OCI-LY1 (cell line): ENCODE data around the gene KLHDC4.
"Not testable (repeated sequence)": the region's sequence is repeated elsewhere in the genome, so short reads cannot be mapped to it uniquely, and the experiment has no call there.

Experiments used
- H2AFZ ChIP-seq: fragments of 200-600 bp; sonication (generic), shearing (Covaris generic); 2 replicates; pipeline ENCODE4 v1.6.0; 2014; ENCODE audit warnings: antibody characterized with exemption, mild to moderate bottlenecking, low read length
- H3F3A ChIP-seq: fragments of 200-600 bp; sonication (generic), shearing (Covaris generic); 2 replicates; pipeline ENCODE4 v1.6.0; 2014; ENCODE audit warnings: mild to moderate bottlenecking, antibody characterized with exemption, low read length, moderate library complexity; ENCODE audit not compliant: insufficient read depth
- H3K27ac ChIP-seq: fragments of 200-600 bp; sonication (generic); 2 replicates; pipeline ENCODE4 v1.5.1; 2014; ENCODE audit warnings: low read length, mixed run types, mild to moderate bottlenecking, low read depth; ENCODE audit not compliant: poor library complexity, severe bottlenecking
- H3K27me3 ChIP-seq: fragments of 200-600 bp; sonication (generic); 2 replicates; pipeline ENCODE4 v1.6.0; 2014; ENCODE audit warnings: antibody characterized with exemption, mild to moderate bottlenecking, low read length, moderate library complexity; ENCODE audit not compliant: insufficient read depth
- H3K36me3 ChIP-seq: fragments of 200-600 bp; sonication (generic); 2 replicates; pipeline ENCODE4 v1.6.1; 2014; ENCODE audit warnings: mild to moderate bottlenecking, antibody characterized with exemption, low read length, moderate library complexity, mixed read lengths; ENCODE audit not compliant: insufficient read depth
- H3K4me1 ChIP-seq: fragments of 200-600 bp; sonication (generic); 2 replicates; pipeline ENCODE4 v1.5.1; 2014; ENCODE audit warnings: mild to moderate bottlenecking, low read length, moderate library complexity; ENCODE audit not compliant: insufficient read depth, severe bottlenecking
- H3K4me2 ChIP-seq: fragments of 200-600 bp; sonication (generic), shearing (Covaris generic); 2 replicates; pipeline ENCODE4 v1.6.1; 2014; ENCODE audit warnings: low read length
- H3K4me3 ChIP-seq: fragments of 200-600 bp; sonication (generic); 2 replicates; pipeline ENCODE4 v1.5.1; 2014; ENCODE audit warnings: low read length, low read depth, mild to moderate bottlenecking, mixed read lengths; ENCODE audit not compliant: poor library complexity, severe bottlenecking
- H3K79me2 ChIP-seq: fragments of 200-600 bp; shearing (Covaris generic); 2 replicates; pipeline ENCODE4 v1.6.1; 2016; ENCODE audit warnings: mixed run types, low read length, mixed read lengths; ENCODE audit not compliant: insufficient read depth
- H3K9ac ChIP-seq: fragments of 200-600 bp; sonication (generic), shearing (Covaris generic); 2 replicates; pipeline ENCODE4 v1.6.1; 2014; ENCODE audit warnings: mild to moderate bottlenecking, low read length, mixed read lengths
- H3K9me2 ChIP-seq: fragments of 200-600 bp; sonication (generic), shearing (Covaris generic); 2 replicates; pipeline ENCODE4 v1.6.1; 2014; ENCODE audit warnings: low read depth, mild to moderate bottlenecking, low read length, mixed read lengths
- H3K9me3 ChIP-seq: fragments of 200-600 bp; shearing (Covaris generic); 2 replicates; pipeline ENCODE4 v1.6.1; 2014; ENCODE audit warnings: low read length, mixed read lengths
- H4K20me1 ChIP-seq: fragments of 200-600 bp; sonication (generic), shearing (Covaris generic); 2 replicates; pipeline ENCODE4 v1.6.0; 2016; ENCODE audit warnings: mild to moderate bottlenecking, low read length; ENCODE audit not compliant: insufficient read depth
- EZH2 ChIP-seq: fragments of 200-600 bp; sonication (generic), shearing (Covaris generic); IDR thresholded peaks from 2 replicates; pipeline ENCODE4 v1.8.0; 2017; ENCODE audit warnings: borderline replicate concordance, mixed run types, mild to moderate bottlenecking, antibody characterized with exemption, low read length, moderate library complexity, mixed read lengths
- TF ChIP-seq, protein P1 (sequence below): fragments of 200-600 bp; sonication (generic), shearing (Covaris generic); IDR thresholded peaks from 2 replicates; pipeline ENCODE4 v1.5.1; 2017; ENCODE audit warnings: mild to moderate bottlenecking, antibody characterized with exemption, low read length, moderate library complexity, mixed read lengths

KLHDC4 gene

DNA sequence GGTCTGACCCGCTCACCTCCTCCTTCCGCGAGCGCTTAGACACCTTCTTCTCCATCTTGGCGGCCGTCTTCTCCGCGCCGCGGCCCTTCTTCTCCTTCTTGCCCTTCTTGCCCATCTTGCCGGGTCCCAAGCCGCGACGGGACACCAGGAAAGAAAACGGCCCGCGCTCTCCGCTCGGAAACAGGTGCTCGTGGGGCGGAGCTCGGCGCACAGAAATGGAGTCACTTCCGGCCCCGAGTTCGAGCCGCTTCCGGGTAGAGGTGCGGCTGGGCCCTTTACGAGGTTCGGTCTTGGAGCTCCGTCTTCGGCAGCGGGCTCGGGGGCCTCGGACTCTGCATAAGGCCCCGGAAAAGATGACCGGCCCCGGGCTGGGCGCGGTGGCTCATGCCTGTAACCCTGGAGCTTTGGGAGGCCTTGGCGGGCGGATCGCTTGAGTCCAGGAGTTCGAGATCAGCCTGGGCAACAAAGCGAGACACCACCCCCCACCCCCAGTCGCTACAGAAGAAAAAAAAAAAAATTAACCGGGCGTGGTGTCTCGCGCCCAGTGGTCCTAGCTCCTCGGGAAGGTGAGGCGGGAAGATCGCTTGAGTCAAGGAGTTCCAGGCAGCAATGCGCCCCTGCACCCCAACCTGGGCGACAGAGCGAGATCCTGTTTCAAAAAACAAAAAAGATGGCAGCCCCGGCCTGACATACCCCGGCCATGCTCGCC, at the start of gene KLHDC4:
Gene KLHDC4, minus strand, starts transcription at position 211 of the 709 bp plus-strand sequence. Its CDS starts 96 bp downstream, at position 115.
- Histone ChIP-seq H3K27me3 (no peaks in the 10 kb centered on the region), H4K20me1 (no peaks in the 10 kb centered on the region), H3F3A (no peaks in the 10 kb centered on the region), H3K9me2 (no peaks in the 10 kb centered on the region), H2AFZ (no peak within 1 kb of the TSS), H3K9ac (peak within 1 kb of the TSS; percentile 90), H3K79me2 (peaks cover 37% of the 10 kb centered on the region), H3K4me1 (peaks cover 69% of the 10 kb centered on the region), H3K27ac (peak within 1 kb of the TSS; percentile 85), H3K36me3 (peaks cover 30% of the 10 kb centered on the region), H3K9me3 (no peaks in the 10 kb centered on the region), H3K4me2 (peak within 1 kb of the TSS; percentile 69), H3K4me3 (peak within 1 kb of the TSS; percentile 90)
- TF ChIP-seq, protein P1, sequence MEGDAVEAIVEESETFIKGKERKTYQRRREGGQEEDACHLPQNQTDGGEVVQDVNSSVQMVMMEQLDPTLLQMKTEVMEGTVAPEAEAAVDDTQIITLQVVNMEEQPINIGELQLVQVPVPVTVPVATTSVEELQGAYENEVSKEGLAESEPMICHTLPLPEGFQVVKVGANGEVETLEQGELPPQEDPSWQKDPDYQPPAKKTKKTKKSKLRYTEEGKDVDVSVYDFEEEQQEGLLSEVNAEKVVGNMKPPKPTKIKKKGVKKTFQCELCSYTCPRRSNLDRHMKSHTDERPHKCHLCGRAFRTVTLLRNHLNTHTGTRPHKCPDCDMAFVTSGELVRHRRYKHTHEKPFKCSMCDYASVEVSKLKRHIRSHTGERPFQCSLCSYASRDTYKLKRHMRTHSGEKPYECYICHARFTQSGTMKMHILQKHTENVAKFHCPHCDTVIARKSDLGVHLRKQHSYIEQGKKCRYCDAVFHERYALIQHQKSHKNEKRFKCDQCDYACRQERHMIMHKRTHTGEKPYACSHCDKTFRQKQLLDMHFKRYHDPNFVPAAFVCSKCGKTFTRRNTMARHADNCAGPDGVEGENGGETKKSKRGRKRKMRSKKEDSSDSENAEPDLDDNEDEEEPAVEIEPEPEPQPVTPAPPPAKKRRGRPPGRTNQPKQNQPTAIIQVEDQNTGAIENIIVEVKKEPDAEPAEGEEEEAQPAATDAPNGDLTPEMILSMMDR = no peak
- no peak for TF ChIP-seq EZH2

DNA sequence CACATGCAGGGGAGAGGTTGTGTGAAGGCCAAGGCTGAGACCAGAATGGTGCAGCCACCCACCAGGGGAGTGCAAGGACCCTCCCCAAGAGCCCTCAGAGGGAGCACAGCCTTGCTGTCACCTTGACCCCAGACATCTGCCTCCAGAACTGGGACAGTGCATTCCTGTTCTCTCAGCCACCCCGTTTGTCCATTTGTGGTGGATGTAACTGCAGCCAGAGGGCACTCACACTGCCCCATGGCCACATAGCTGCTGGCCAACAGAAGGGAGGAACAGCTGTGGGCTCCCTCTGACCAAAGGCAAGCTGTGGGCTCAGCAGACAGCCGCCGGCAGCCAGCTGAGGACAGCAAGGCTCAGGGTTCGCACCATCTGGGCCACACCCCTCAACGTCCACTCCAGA, 49.8 kb upstream of the KLHDC4 start:
- Histone ChIP-seq H3K27ac (no peak overlapping the region), H4K20me1 (no peaks in the 10 kb centered on the region), H3K4me1 (peaks cover 16% of the 10 kb centered on the region), H2AFZ (no peak overlapping the region), H3K9me2 (no peaks in the 10 kb centered on the region), H3F3A (no peaks in the 10 kb centered on the region), H3K9me3 (peaks cover 13% of the 10 kb centered on the region), H3K4me3 (no peak overlapping the region), H3K9ac (no peak overlapping the region), H3K36me3 (no peaks in the 10 kb centered on the region; the same call in 1 of the 2 replicates), H3K27me3 (no peaks in the 10 kb centered on the region), H3K4me2 (no peak overlapping the region), H3K79me2 (no peaks in the 10 kb centered on the region)
- TF ChIP-seq, protein P1 = no peak
- no peak for TF ChIP-seq EZH2

DNA sequence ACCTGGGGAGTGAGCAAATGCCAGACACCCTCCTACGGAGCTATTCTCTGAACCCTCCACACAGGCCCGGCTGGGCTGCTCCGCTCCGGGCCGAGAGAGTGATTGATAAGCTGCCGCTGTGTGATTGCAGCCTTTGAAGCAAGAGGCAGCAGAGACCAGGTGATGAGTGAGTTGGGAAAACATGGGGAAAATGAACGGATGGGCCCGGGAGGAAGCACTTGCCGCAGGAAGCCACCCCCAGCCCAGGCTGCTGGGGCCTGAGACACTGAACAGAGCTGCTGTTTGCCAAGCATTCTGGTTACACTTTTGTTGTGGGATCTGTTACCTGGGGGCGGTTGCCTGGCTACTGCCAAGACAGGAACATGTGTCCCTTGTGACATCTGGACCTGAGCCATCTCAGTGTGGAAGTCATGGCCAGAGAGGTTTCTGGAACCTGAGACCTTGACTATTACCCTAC, 46.4 kb upstream of the KLHDC4 start:
- Histone ChIP-seq H3F3A (no peaks in the 10 kb centered on the region), H3K9me2 (no peaks in the 10 kb centered on the region), H2AFZ (no peak overlapping the region), H3K4me2 (no peak overlapping the region), H3K27me3 (no peaks in the 10 kb centered on the region), H4K20me1 (no peaks in the 10 kb centered on the region), H3K9me3 (peaks cover 4% of the 10 kb centered on the region), H3K27ac (peak overlapping the region; percentile 97), H3K4me3 (no peak overlapping the region), H3K79me2 (no peaks in the 10 kb centered on the region), H3K9ac (no peak overlapping the region), H3K4me1 (peaks cover 50% of the 10 kb centered on the region), H3K36me3 (no peaks in the 10 kb centered on the region)
- TF ChIP-seq EZH2 = no peak
- TF ChIP-seq, protein P1 = no peak

DNA sequence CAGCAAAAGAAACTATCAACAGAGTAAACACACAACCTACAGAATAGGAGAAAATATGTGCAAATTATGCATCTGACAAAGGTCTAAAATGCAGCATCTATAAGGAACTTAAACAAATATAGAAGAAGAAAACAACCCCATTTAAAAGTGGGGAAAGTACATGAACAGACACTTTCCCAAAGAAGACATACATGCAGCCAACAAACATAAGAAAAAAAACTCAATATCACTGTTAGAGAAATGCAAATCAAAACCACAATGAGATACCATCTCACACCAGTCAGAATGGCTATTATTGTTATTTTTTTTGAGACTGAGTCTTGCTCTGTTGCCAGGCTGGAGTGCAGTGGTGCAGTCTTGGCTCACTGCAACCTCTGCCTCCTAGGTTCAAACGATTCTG, 45.7 kb upstream of the KLHDC4 start:
- H4K20me1 ChIP-seq, H2AFZ ChIP-seq, H3K27me3 ChIP-seq, H3F3A ChIP-seq, H3K36me3 ChIP-seq, H3K9me3 ChIP-seq, H3K79me2 ChIP-seq, H3K9me2 ChIP-seq: not testable (repeated sequence)
- Histone ChIP-seq H3K9ac (peak overlapping the region; percentile 37; the same call in 1 of the 2 replicates), H3K4me1 (peaks cover 58% of the 10 kb centered on the region), H3K4me3 (peak overlapping the region; percentile 35), H3K27ac (peak overlapping the region; percentile 97), H3K4me2 (peak overlapping the region; percentile 57)
